HG03175 (cell line): ENCODE measurements around the gene AKAP12.

Experiments
- ATAC-seq: cut with Tn5 transposase; IDR thresholded peaks from one replicate; pipeline ENCODE4 v1.9.1; 2021; ENCODE audit warnings: mild to moderate bottlenecking, moderate library complexity; ENCODE audit not compliant: unreplicated experiment

Gene AKAP12

DNA sequence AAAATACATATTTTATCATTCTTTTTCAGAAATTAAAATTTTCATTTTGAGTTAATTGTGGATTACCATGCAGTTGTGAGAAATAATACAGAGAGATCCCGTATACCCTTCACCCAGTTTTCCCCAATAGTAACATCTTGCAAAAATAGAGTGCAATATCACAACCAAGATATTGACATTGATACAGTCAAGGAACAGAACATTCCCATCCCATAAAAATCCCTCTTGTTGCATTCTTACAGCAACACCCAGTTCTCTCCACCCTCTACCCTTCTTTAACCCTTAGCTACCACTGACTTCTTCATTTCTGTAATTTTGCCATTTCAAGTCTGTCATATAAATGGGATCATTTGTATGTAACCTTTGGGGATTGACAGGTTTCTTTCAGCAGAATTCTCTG, 6.9 kb upstream of the AKAP12 start:
- ATAC-seq, result no peak

DNA sequence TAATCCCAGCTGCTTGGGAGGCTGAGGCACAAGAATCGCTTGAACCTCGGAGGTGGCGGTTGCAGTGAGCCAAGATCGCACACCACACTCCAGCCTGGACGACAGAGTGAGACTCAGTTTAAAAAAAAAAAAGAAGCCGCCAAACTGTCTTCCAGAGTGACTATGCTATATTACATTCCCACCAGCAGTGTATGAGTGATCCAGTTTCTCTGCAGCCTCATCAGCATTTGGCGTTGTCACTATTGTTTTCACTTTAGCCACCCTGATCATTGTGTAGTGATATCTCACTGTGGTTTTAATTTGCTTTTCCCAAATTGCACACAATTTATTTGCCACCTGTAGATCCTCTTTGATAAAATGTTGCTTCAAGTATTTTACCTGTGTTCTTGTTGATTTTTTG, 6.0 kb upstream of the AKAP12 start:
- ATAC-seq, result no peak

DNA sequence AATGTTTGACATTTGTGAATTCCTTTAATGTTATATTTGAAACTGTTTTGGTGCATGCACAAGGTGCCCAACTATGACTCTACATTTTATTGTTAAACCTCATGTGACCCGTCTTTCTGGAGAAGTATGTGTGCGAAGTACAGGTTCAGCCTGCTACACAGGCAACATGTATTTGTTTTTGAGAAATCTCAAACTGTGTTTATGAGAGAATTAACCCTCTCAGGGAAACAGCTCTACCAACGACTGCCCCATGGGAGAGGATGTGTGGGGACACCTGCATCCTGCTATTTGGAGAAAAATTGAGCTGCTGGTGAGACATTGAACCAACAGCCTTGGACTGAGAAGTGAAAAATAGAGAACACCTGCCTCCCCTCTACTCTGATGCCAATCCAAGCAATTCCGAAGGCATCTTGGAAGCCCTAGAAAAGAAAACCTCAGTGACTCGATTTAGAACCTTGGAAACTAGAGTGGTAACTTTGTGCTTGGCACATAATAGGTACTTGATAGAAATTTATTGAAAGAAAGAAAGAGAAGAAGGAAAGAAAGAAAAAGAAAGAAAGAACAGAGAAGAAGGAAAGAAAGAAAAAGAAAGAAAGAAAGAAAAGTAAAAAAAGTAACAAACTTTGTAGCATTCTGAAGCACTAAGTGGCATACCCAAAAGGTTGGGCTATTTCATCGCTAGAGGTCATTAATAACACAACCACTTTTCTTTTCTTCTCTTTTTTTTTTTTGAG, 2.9 kb upstream of the AKAP12 start:
- no peak for ATAC-seq

DNA sequence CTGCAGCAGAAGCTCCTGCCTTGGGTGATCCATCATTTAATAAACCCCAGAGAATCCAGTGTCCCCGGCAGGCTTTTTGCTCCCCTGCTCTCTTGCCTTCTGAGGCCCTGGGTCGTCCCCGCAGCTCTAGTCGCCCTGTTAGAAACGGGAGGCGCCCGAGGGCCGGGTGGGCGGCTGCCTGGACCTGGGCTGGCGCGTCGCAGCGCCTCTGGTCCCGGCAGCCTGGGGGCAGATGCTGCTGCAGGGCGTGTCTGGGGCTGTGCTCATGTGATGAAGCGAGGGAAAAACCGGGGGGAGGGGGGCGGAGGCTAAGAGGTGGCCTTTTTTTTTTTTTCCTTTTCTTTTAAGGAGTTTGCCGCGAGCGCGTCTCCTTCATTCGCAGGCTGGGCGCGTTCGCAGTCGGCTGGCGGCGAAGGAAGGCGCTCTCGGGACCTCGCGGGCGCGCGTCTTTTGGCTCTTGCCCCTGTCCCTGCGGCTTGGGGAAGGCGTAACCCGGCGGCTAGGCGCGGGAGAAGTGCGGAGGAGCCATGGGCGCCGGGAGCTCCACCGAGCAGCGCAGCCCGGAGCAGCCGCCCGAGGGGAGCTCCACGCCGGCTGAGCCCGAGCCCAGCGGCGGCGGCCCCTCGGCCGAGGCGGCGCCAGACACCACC, 394 bp downstream of the AKAP12 start:
- ATAC-seq, result no peak

DNA sequence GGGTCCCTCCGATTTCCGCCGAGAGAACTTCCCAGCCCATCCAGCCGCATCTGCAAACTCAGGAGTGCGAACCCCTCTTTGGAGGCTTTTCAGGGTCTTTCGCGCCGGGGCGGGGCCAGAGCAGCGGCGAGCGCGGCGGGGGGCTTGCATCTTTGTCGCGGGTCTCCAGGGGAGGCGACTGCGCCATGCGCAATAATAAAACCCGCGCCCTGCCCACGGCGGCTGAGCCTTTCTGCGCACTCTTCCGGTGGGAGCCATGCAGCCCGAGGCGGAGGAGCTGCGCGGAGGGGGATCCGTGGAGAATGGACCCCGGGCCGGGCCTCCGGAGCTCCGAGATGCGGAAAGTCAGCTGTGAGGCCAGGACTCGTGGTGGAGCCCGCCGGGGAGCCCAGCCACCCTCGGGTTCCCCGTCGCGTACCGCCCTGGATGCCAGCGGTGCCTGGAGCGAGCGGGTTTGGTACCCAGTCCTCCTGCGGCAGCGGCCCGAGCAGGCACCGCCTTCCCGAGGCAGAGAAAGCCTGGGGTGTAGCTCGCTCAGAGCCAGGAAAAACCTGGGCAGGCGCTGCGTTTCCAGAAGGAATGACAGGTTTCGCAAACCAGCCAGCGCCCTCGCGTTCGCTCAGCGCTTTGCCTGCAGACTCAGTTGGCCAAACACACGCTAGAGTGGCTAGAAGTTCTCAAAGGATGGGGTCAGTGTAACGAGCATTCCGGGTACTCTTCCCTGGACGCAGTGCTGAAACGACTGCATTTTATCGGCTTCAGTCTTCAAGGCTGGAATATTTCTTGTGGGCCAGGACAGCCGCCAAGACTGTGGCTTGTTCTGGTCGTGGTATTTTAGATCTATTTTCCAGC, 1.2 kb downstream of the AKAP12 start:
- no peak for ATAC-seq

DNA sequence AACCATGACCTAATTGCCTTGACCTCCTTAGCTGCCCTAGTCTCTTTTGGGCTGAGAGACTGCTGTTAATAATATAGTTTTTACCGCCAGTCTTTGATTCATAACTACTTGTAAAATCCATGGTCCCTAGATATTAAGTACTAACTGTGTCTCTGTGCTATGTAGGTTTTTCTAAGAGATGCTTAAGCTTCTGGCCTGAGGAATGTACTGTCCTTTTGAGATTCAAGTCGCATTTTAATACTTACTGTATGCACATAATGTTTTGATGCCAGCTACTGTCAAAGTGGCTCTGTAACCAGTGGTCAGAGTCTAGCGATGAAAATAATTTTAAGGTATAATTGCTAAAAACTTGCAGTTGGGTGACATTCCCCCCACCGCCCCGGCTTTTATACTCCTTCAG, 2.1 kb downstream of the AKAP12 start:
- no peak for ATAC-seq

DNA sequence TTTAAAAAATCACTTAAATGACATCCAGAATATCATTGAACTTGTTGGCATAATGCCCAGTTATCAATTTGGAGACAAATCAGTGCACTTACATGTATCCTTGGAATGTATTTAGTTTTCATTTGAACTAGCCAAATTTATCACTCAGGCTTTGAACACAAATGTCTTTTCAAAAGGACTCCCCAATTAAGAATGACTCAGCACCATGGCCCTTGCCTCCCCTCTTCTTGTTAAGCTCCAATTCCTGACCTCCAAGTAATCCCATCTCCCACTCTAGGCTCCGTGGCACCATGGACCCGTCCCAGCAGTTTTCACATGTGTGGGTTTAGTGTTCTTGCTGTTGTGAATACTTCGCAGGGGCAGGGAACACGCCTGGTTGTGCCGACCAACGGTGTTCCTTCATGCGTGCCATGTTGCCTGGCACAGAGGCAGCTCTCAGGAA, 2.7 kb downstream of the AKAP12 start:
- no peak for ATAC-seq

DNA sequence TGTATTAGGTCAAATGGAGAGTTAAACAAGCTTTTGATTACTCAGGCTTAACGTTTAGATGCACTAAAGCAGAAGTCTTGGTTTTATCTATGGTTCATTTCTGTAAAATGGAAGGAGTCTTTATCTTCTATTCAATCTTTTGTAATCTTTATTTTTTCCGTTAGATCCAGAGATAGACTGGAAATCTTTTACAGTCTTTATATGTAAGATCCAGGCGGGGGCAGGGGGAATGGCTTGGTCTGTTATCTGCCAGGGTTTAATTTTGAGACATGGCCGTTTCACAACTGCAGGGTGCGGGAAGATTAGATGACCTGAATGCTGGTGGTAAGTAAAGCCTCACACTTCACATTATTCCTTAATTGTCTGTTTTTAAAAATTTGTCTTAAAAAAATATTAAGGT, 3.7 kb downstream of the AKAP12 start:
- no peak for ATAC-seq

DNA sequence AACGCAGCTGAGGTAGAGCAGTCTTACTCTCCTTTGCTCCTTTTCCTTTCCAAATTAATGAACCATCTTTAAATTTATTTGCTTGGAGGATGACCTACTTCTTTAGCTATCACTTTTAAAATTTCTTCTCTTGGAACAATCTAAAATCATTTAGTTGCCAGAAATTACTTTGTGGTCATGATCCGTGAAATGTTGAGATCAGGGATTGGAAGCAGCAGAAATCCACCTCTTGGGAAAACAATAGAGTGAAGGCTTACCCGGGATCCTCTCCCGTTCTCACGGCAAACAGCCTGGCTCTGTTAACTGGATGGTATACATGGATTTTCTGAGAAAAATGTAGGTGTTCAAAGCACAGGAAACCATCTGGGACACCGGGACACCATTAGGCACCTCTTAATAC, 7.7 kb downstream of the AKAP12 start:
- ATAC-seq, result no peak

DNA sequence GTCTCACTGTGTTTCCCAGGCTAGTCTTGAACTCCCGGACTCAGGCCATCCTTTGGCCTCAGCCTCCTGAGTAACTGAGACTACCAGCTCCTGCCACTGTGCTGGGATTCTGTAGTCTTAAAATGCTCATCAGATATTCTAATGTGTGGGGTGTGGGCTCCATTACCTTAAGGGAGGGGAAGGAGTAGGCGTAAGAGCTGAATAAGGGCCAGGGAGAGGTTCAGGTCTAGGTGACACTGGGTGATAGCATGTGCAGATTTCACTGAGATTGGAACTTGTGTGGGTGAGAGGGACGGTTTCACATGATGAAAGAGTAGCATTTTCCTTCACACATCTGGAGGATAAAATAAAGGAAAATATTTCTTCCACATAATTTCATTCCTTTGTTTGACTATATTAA, 8.5 kb downstream of the AKAP12 start:
- no peak for ATAC-seq

DNA sequence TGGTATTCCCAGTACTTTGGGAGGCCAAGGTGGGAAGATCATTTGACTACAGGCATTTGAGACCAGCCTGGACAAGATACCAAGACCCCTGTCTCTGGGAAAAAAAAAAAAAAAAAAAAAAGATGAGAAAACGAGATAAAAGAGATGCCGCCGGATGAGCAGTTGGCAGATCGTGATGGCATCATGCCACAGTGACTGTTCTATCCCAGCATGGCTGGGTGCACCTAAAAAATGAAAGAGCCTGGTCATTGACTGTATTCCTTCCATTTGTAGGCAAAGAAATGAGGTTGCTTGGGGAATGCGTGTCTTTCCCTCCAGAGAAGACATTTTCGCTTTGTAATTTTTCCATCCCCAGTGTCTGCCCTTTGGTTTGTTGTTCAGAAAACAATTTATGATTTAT, 12.9 kb downstream of the AKAP12 start:
- no peak for ATAC-seq

DNA sequence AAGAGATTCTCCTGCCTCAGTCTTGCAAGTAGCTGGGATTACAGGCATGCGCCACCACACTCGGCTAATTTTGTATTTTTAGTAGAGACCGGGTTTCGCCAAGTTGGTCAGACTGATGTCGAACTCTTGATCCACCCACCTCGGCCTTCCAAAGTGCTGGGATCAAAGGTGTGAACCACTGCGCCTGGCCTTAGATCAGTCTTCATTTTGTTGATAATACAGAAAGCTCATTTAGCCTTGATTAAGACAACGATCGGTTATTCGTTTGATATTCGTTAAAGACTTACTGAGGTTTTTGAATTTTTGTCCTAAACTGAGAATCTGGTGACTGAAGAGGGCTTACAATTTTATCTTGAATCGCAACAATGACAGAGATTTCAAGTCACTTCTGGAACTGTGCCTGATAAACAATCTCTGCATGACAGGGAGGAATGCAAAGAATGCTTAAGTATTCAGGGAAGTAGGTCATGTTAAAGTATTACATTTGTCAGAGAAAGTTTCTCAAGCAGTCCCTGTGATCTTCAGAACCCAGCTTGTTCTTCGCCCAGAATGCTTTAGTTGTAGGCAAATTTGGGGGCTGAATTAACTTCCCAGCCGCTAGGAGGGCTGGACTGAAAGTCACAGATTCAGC, 14.8 kb downstream of the AKAP12 start:
- no peak for ATAC-seq

DNA sequence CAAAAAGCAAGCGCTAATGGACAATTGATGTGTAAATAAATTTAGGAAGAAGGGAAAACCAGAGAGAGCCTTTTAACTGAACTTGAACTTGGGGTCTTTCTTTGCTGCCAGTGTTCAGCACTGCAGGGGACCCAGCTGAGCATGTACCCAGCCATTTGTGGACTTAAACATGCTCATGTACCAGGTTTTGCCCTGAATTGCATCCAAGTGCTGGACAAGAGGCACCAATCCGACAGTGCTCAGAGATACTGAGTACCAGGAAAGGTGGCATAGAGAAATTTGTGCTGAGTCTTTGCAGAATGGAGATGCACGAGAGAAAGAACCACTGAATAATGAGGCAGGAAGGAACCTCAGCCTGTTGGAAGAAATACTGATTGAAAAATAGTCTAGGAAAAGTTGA, 16.0 kb downstream of the AKAP12 start:
- no peak for ATAC-seq

DNA sequence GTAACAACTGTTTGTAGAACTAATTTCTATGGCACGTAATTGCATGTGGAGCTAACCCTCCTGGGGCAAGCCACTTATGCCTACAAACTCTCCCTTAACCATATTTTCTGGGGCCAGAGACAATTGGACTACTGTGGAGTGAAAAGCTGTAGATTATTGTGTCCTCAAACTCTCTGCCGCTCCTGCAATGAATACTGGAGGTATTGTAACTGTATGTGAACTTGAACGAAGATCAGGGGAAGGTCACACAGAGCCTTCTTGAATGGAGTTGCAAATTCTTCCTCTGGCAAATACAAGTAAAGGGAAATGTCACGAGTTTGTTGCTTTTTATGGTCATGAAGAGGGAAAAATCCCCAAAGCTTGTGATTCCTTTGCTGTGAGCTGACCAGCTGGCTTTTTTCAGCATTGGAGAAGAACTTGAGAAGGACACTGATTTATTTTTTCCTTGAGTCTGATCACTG, 18.2 kb downstream of the AKAP12 start:
- ATAC-seq, result no peak

DNA sequence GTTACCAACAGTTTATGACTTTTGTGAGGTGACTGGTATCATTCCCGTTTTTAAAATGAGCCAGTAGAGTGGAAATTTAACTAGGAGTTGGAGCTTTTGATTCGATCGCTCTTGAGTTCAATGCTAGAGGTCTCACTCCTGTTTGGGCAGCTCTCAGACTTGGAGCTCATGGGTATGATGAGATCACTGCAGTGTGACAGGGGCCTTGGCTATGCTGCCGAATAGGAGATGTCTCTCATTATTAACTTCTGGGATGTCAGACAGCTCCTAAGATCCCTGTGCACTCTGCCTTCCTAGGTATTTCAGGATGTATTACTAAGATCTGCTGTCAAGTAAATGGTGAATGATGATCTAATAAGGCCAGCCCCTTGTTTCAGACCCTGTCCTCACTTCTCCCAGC, 20.4 kb downstream of the AKAP12 start:
- ATAC-seq, result no peak

DNA sequence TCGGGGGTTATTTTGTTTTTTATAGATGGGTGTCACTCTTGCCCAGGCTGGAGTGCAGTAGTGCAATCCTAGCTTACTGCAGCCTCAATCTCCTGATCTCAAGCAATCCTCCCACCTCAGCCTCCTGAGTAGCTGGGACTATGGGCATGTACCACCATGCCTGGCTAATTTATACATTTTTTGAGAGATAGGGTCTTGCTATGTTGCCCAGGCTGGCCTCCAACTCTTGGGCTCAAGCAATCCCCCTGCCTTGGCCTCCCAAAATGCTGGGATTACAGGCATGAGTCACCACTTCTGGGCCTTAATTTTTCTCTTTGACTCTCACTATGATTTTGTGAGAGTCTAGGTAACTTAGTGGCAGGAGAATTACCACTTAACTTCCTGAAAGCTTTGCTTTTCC, 23.3 kb downstream of the AKAP12 start:
- ATAC-seq, result no peak

DNA sequence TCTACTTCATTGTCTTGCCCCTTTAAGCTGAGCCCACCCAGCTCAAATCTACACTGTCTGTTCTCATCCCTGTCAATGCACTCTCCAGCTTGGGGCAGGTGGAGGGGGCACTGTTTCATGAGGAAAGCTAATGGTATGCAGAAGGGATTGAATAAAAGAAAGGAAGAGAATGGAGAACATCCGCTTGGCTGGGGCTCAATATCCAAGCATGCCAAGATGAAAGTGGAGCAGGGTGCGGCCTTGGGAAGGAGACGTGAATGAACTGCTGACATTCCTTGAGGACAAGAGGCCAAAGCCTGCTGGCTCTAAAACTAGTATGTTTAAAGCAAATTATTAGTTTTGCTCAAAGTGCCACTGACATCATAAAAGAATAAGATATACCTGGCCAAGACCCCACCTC, 24.2 kb downstream of the AKAP12 start:
- no peak for ATAC-seq

DNA sequence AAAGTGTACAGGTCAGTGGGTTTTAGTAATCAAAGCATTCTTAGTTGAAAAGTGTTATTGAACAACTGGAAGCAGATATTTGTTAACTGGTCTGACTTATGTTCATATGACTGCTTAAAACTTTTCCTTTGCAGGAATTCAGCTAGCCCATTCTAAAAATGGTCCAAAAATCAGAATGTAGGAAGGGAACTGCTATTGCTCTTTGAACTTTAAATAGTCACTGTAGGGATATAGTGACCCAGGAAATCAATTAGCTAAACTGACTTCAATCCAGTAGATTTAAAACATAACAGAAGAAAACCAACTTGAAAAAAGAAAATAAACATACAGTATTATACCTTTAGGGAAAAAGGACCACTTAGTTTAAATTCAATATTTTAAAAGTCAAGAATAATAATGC, 25.5 kb downstream of the AKAP12 start:
- no peak for ATAC-seq

DNA sequence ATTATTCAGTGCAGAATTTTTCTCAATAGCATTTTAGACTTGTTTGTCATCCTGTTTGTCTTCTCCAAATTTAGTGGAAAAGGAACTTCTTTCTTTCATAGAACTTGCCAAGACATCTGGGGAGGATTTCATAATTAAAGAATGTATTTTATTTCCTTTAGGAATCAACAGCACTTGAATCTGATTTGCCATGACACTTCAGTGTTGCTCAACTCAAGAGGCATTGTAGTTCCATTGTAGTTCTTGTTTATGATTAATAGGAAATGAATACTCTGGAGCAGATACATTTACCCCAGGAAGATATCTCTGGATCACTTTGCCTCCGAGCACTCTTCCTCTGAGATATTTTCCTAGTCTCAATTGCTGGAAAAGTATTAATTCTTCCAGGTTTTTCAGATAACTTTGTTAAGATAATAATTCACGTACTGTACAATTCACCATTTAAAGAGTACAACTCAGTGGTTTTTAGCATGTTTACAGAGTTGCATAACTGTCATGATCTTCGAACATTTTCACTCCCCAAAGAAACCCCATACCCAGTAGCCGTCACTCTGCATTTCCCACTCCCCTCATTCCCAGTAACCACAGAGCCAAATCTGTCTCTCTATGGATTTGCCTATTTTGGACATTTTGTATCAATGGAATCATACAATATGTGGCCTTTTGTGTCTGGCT, 29.7 kb downstream of the AKAP12 start:
- no peak for ATAC-seq

DNA sequence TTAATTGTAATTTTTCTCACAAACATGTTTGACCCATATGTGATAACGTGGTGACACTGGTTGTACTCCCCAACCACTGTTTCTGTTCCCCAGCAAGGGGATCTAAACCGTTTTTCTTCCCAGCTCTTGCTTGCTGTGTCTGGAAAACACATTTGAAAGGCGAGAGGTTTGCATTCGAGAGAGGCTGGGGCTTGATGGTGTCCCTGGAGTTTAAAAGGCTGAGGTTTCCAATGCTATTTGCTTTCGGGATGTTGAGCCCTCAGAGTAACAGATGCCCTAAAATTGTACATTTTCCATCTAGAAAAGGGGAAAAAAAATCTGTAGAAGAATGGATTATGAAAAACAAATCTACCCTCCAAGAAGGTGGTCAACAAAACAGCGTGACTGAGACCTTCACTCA, 35.4 kb downstream of the AKAP12 start:
- ATAC-seq, result no peak

DNA sequence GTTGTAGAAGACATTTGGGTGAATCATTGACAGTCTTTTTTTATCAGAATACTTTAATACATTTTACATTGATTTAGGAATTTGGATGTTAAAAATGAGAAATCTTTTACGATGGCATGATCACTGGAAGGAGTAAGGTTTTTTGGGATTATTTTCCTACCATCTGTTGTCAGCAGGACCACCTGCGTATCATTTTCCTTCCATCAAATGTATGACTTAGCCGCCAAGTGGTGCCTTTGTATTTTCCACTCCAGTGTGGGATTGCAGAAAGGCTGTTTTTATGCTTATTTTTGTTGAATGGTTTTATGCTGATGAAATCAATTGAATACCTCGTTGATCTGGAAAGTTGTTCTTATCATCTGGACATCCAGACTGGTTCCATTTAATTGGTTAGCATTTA, 35.8 kb downstream of the AKAP12 start:
- ATAC-seq, result no peak
